Measurements from ENCODE around the gene MAML2. TPM values are rescaled to one million over a fixed set of nuclear protein-coding genes. Genes with fewer than 3 reads are reported as not detected.

The MAML2 gene
- total and polyA plus RNA-seq, 2 experiments from 2014 or later = 2.0 to 7.1 TPM

GRCh38 chr11:96299155-96299888, 43.7 kb downstream of the MAML2 start (continued):
- no peak for TF ChIP-seq CTCF (conservative IDR thresholded peaks at IDR 0.05; ENCODE audit: low read depth in 2 of 2)

GRCh38 chr11:96295369-96295768, 47.6 kb downstream of the MAML2 start:
- Mint-ChIP-seq H3K36me3 (ENCODE audit: low read depth) (no peaks in the 10 kb centered on the region), H3K4me1 (peaks cover 30% of the 10 kb centered on the region), H3K27ac (no peak overlapping the region), H3K9me3 (no peaks in the 10 kb centered on the region), H3K27me3 (ENCODE audit: insufficient read depth, low read depth, poor library complexity) (no peaks in the 10 kb centered on the region), H3K4me3 (no peak overlapping the region)
- Histone ChIP-seq H3K4me2 (no peak overlapping the region), H3K4me1 (ENCODE audit: insufficient read depth) (peaks cover 11% of the 10 kb centered on the region), H2AFZ (no peak overlapping the region), H3K36me3 (ENCODE audit: insufficient read depth) (no peaks in the 10 kb centered on the region), H3K9me2 (ENCODE audit: insufficient read depth) (no peaks in the 10 kb centered on the region), H3K4me3 (no peak overlapping the region), H3K27me3 (ENCODE audit: insufficient read depth) (no peaks in the 10 kb centered on the region), H3K27ac (ENCODE audit: low read depth) (no peak overlapping the region), H4K20me1 (replicated peaks; ENCODE audit: insufficient read depth) (no peaks in the 10 kb centered on the region), H3K79me2 (replicated peaks; ENCODE audit: insufficient read depth) (no peaks in the 10 kb centered on the region), H3F3A (replicated peaks; ENCODE audit: low read depth) (no peaks in the 10 kb centered on the region)
- ATAC-seq = no peak
- DNase-seq (ENCODE audit: low spot score) = no peak
- TF ChIP-seq REST (IDR thresholded peaks at IDR 0.05; ENCODE audit: unreplicated experiment) (no peak), NANOG (IDR thresholded peaks at IDR 0.05; ENCODE audit: borderline replicate concordance) (no peak), CREB1 (CRISPR knock-in tag; IDR thresholded peaks at IDR 0.05; ENCODE audit: low read depth) (no peak), STAT1 (IDR thresholded peaks at IDR 0.05; ENCODE audit: unreplicated experiment) (no peak), CTCF (conservative IDR thresholded peaks at IDR 0.05; ENCODE audit: low read depth in 2 of 2) (no peak), JUNB (IDR thresholded peaks at IDR 0.05; ENCODE audit: unreplicated experiment) (no peak), EZH2 (IDR thresholded peaks at IDR 0.05; ENCODE audit: low read depth, unreplicated experiment) (no peak), ETS1 (IDR thresholded peaks at IDR 0.05) (no peak), ZNF114 (CRISPR knock-in tag; IDR thresholded peaks at IDR 0.05) (no peak), POLR2AphosphoS5 (IDR thresholded peaks at IDR 0.05; ENCODE audit: low read depth) (no peak), EZH2phosphoT487 (IDR thresholded peaks at IDR 0.05; ENCODE audit: unreplicated experiment) (no peak)

Measured in GM23338 (cell line).